Brain microvascular endothelial cell (primary cell): ENCODE measurements around the gene TMEM86B.

Source experiments
- DNase-seq: peaks from one replicate; pipeline ENCODE4 v3.0.0-alpha.2; 2020
- H3K27ac ChIP-seq: fragments of 250-450 bp; sonication (Bioruptor Pico); 2 replicates; pipeline ENCODE4 v1.5.1; 2020; ENCODE audit warnings: mild to moderate bottlenecking, moderate library complexity
- H3K27me3 ChIP-seq: fragments of 250-450 bp; sonication (Bioruptor Pico); replicated peaks from 2 replicates; pipeline ENCODE4 v1.5.1; 2020; ENCODE audit warnings: mild to moderate bottlenecking
- H3K36me3 ChIP-seq: fragments of 250-450 bp; sonication (Bioruptor Pico); replicated peaks from 2 replicates; pipeline ENCODE4 v1.5.1; 2020; ENCODE audit warnings: mild to moderate bottlenecking
- H3K4me3 ChIP-seq: 2 replicates; pipeline ENCODE4 v1.5.1; 2011; ENCODE audit warnings: low read depth, mild to moderate bottlenecking, control low read depth, low read length, moderate library complexity
- in situ Hi-C: cut with HindIII; loops from 2 replicates; pipeline ENCODE4 v1.10.0; 2017; ENCODE audit warnings: low sequenced_read_pairs, low pct_ligation_motif_present
- TF ChIP-seq, protein P1 (sequence below): IDR thresholded peaks from 2 replicates; pipeline ENCODE4 v1.5.1; 2011; ENCODE audit warnings: low read depth, mild to moderate bottlenecking, moderate library complexity, low read length, control low read depth, inconsistent platforms; ENCODE audit errors: missing control alignments

TMEM86B gene, protein sequence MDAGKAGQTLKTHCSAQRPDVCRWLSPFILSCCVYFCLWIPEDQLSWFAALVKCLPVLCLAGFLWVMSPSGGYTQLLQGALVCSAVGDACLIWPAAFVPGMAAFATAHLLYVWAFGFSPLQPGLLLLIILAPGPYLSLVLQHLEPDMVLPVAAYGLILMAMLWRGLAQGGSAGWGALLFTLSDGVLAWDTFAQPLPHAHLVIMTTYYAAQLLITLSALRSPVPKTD

DNA sequence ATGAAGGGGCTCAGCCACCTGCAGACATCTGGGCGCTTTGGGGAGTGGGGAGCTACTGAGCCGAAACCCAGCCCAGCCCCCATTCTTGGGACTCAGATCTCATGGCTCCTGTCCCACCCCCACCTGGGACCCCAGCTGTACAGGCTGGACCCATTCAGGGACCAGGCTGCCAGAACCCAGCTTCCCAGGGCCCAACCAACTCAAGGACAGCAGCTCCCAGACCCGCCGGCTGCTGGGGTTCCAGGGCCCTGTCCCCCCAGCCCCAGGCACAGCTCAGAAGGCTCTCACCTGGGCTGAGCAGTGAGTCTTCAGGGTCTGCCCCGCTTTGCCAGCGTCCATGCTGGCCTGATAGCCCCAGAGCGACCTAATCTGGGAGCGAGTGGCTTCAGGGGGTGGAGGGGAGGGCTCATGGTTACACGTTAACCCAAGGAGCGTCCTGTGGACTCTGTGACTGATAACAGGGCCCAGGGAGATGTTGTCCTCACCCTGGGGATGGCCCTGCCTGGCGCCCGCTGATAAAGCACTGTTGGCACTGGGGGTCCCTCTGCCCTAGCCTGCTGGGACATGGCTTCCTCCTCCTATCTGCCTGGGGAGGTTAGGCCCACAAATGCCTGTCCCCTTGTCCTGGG, at the start of gene TMEM86B:
TMEM86B (minus strand) TSS at position 361 of the 629 bp plus-strand sequence; CDS start at position 339, 22 bp downstream.
- TF ChIP-seq, protein P1, sequence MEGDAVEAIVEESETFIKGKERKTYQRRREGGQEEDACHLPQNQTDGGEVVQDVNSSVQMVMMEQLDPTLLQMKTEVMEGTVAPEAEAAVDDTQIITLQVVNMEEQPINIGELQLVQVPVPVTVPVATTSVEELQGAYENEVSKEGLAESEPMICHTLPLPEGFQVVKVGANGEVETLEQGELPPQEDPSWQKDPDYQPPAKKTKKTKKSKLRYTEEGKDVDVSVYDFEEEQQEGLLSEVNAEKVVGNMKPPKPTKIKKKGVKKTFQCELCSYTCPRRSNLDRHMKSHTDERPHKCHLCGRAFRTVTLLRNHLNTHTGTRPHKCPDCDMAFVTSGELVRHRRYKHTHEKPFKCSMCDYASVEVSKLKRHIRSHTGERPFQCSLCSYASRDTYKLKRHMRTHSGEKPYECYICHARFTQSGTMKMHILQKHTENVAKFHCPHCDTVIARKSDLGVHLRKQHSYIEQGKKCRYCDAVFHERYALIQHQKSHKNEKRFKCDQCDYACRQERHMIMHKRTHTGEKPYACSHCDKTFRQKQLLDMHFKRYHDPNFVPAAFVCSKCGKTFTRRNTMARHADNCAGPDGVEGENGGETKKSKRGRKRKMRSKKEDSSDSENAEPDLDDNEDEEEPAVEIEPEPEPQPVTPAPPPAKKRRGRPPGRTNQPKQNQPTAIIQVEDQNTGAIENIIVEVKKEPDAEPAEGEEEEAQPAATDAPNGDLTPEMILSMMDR, result no peak
- no peak for DNase-seq
- Histone ChIP-seq H3K36me3 (peaks cover 46% of the 10 kb centered on the region), H3K4me3 (no peak within 1 kb of the TSS), H3K27me3 (no peaks in the 10 kb centered on the region), H3K27ac (no peak within 1 kb of the TSS)
- in situ Hi-C loops, result no loop called here

DNA sequence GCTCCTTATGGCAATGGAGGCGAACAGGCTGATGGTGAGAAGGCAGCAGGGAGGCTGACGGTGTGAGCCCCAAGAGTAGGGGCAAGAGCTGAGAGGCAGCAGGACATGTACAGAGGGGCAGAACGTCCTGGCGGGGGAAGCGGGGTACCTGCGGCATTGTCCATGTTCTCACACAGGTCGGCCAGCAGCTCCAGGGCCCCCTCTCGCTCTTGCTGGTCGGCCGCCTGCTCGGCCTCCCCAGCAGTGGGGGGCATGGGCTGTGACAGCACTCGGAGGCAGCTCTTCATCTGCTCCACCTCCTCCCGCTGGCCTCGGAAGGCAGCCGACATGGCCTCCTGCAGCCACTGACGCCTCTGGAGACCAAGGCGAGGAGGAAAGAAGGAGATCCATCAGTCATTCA, 48.9 kb upstream of the TMEM86B start:
- Histone ChIP-seq H3K4me3 (no peak overlapping the region), H3K27ac (no peak overlapping the region), H3K27me3 (no peaks in the 10 kb centered on the region), H3K36me3 (peaks cover 12% of the 10 kb centered on the region)
- TF ChIP-seq, protein P1, result no peak
- DNase-seq, result no peak
- in situ Hi-C loops, result no loop called here

DNA sequence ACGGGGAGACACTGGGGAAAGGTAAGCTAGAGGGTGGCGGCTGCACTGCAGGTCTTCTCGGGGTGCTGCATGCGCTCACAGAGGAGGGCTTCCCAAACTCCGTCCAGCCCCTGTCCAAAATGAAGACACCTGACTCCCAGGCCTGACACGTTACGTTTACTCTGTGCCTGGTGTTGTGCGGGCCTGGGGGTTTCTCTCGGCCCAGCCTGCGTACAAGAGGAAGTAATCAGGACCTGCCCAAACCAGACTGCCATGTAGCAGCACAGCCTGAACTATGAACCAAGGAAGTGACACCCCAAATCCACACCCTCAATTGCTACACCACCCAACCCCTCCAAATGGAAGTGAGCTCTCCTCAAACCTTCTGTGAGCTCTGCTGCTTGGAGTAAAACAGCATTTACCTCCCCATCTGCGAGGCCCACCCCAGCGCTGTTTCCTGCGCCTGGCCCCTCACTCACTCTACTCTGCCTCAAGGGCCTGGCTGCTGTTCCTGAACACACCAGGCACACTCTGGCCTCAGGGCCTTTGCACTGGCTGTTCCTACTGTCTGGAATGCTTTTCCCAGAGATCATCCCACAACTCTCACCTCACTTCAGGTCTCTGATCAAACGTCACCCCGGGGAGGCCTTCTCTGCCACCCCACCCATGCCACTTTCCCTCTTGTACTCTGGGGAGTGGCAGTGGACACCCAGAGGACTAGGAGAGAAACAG, 48.3 kb upstream of the TMEM86B start:
- H3K27ac ChIP-seq, result no peak overlapping the region

DNA sequence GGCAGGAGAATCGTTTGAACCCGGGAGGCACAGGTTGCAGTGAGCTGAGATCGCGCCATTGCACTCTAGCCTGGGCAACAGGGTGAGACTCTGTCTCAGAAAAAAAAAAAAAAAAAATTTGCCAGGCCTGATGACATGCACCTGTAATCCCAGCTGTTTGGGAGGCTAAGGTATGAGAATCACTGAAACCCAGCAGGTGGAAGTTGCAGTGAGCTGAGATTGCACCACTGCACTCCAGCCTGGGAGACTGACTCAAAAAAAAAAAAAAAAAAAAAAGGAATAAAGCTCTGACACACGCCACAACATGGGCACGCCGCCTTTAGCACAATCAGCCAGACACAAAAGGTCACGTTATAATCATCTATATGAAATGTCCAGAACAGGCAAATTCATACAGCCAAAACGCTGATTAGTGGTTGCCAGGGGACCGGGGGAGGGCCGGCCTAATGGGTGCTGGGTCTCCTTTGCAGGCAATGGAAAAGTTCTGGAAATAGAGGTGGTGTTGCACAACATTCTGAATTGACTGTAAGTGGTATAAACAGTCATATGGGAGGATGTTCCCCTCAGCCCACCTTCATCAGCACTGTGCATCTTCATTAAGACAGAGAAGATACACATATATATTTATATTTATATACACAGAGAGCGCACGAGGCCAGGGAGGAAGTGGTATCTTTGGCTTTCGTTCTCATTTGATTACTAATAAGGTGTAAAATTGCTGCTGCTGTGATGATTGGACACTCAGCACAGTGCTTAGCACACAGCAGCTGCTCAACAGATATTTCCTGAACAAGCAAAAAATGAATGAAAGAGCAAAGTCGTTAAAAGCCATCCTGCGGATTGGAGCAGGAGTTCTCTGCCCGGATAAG, 47.5 kb upstream of the TMEM86B start:
- no peaks in the 10 kb centered on the region for H3K27me3 ChIP-seq
- TF ChIP-seq, protein P1, result no peak
- H3K36me3 ChIP-seq, result peaks cover 16% of the 10 kb centered on the region
- DNase-seq, result no peak
- no peak overlapping the region for H3K27ac ChIP-seq
- no peak overlapping the region for H3K4me3 ChIP-seq
- in situ Hi-C loops, result no loop called here

More for the DNA sequence above, 48.3 kb upstream of the TMEM86B start:
- Histone ChIP-seq H3K4me3 (no peak overlapping the region), H3K27me3 (no peaks in the 10 kb centered on the region), H3K36me3 (peaks cover 16% of the 10 kb centered on the region)
- TF ChIP-seq, protein P1, result no peak
- no peak for DNase-seq
- in situ Hi-C loops, result no loop called here

DNA sequence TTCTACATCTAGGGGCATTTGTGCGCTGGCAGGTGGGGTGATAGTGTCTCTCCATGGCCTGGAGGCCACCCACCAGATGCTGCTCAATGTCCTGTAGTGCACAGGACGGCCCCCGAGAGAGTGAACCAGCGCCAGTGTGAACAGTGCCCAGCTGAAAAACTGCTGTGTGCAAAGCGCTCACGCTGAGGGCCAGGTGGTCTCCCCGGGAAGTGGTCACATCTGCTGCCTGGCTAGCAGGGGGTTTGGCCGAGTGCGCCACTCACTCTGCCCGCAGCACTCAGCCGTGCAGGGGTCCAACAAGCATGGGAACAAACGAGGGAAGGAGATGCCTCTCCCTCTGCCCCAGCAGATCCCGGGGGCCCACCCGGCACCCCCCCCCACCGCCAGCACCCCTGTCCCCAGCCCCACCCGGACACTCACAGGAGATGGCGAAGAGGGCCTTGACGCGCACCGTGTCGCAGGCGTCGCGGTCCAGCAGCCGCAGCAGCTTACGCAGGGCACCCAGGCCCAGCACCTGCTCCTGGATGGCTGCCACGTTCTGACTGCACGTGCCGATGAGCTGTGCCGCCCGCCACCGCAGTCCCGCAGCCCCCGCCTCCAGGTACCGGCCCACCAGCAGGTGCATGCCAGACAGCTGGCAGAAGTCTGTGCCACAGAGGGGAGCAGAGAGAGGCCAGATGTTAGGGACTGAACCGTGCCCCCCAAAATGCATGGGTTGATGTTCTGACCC, 45.6 kb upstream of the TMEM86B start:
- Histone ChIP-seq H3K4me3 (no peak overlapping the region), H3K27me3 (no peaks in the 10 kb centered on the region), H3K36me3 (peaks cover 16% of the 10 kb centered on the region), H3K27ac (no peak overlapping the region)
- TF ChIP-seq, protein P1, result no peak
- in situ Hi-C loops, result no loop called here
- DNase-seq, result no peak
